ENCODE data around the gene UBA52.
"Not testable (repeated sequence)": the region's sequence is repeated elsewhere in the genome, so short reads cannot be mapped to it uniquely, and the experiment has no call there.

UBA52 gene

GRCh38 chr19:18588611-18589379 lies 17.1 kb downstream of the UBA52 start, which contains the start of gene REX1BD:
TSS of gene REX1BD (plus strand) at chr19:18588798. CDS start at chr19:18588802, 4 bp downstream.
- H3K4me3 ChIP-seq (ENCODE audit: low read length): peak within 1 kb of the TSS; percentile 67
- H3K4me1 ChIP-seq (ENCODE audit: control insufficient read depth, insufficient read depth, low read length): peaks cover 12% of the 10 kb centered on the region
- no peaks in the 10 kb centered on the region for H3K36me3 ChIP-seq (ENCODE audit: control insufficient read depth, insufficient read depth, low read length)
- peaks cover 5% of the 10 kb centered on the region for H3K27me3 ChIP-seq (ENCODE audit: control insufficient read depth, insufficient read depth, low read length)
- H3K9ac ChIP-seq (ENCODE audit: low read length): peak within 1 kb of the TSS; percentile 53
- no peaks in the 10 kb centered on the region for H3K9me3 ChIP-seq (ENCODE audit: control insufficient read depth, low read length)

- peak overlapping the region; percentile 53 for H3K9ac ChIP-seq (ENCODE audit: low read length)
- H3K36me3 ChIP-seq (ENCODE audit: control insufficient read depth, insufficient read depth, low read length): no peaks in the 10 kb centered on the region
- peaks cover 19% of the 10 kb centered on the region for H3K4me1 ChIP-seq (ENCODE audit: control insufficient read depth, insufficient read depth, low read length)
- no peaks in the 10 kb centered on the region for H3K9me3 ChIP-seq (ENCODE audit: control insufficient read depth, low read length)
- H3K4me3 ChIP-seq (ENCODE audit: low read length): peak overlapping the region; percentile 67
- peaks cover 7% of the 10 kb centered on the region for H3K27me3 ChIP-seq (ENCODE audit: control insufficient read depth, insufficient read depth, low read length)
These were observed 18.0 kb downstream of the UBA52 start for GRCh38 chr19:18589380-18590272.

GRCh38 chr19:18590273-18591272 lies 18.9 kb downstream of the UBA52 start:
- no peaks in the 10 kb centered on the region for H3K9me3 ChIP-seq (ENCODE audit: control insufficient read depth, low read length)
- no peak overlapping the region for H3K4me3 ChIP-seq (ENCODE audit: low read length)
- peaks cover 26% of the 10 kb centered on the region for H3K4me1 ChIP-seq (ENCODE audit: control insufficient read depth, insufficient read depth, low read length)
- H3K27me3 ChIP-seq (ENCODE audit: control insufficient read depth, insufficient read depth, low read length): peaks cover 12% of the 10 kb centered on the region
- no peak overlapping the region for H3K9ac ChIP-seq (ENCODE audit: low read length)
- no peaks in the 10 kb centered on the region for H3K36me3 ChIP-seq (ENCODE audit: control insufficient read depth, insufficient read depth, low read length)

- Histone ChIP-seq H3K9me3 (ENCODE audit: control insufficient read depth, low read length) (no peaks in the 10 kb centered on the region), H3K36me3 (ENCODE audit: control insufficient read depth, insufficient read depth, low read length) (no peaks in the 10 kb centered on the region), H3K4me3 (ENCODE audit: low read length) (no peak overlapping the region), H3K9ac (ENCODE audit: low read length) (no peak overlapping the region), H3K27me3 (ENCODE audit: control insufficient read depth, insufficient read depth, low read length) (peaks cover 22% of the 10 kb centered on the region), H3K4me1 (ENCODE audit: control insufficient read depth, insufficient read depth, low read length) (peaks cover 28% of the 10 kb centered on the region)
These were observed 20.2 kb downstream of the UBA52 start for GRCh38 chr19:18591735-18592385.

- Histone ChIP-seq H3K4me1 (ENCODE audit: control insufficient read depth, insufficient read depth, low read length) (peaks cover 30% of the 10 kb centered on the region), H3K27me3 (ENCODE audit: control insufficient read depth, insufficient read depth, low read length) (peaks cover 28% of the 10 kb centered on the region)
- H3K4me3 ChIP-seq (ENCODE audit: low read length); H3K9me3 ChIP-seq (ENCODE audit: control insufficient read depth, low read length); H3K36me3 ChIP-seq (ENCODE audit: control insufficient read depth, insufficient read depth, low read length); H3K9ac ChIP-seq (ENCODE audit: low read length): not testable (repeated sequence)
These were observed 21.1 kb downstream of the UBA52 start for GRCh38 chr19:18592732-18593131.

- Histone ChIP-seq H3K4me1 (ENCODE audit: control insufficient read depth, insufficient read depth, low read length) (peaks cover 30% of the 10 kb centered on the region), H3K9ac (ENCODE audit: low read length) (no peak overlapping the region), H3K4me3 (ENCODE audit: low read length) (no peak overlapping the region), H3K27me3 (ENCODE audit: control insufficient read depth, insufficient read depth, low read length) (peaks cover 36% of the 10 kb centered on the region), H3K36me3 (ENCODE audit: control insufficient read depth, insufficient read depth, low read length) (no peaks in the 10 kb centered on the region), H3K9me3 (ENCODE audit: control insufficient read depth, low read length) (no peaks in the 10 kb centered on the region)
These were observed 21.9 kb downstream of the UBA52 start for GRCh38 chr19:18593367-18594095.

- Histone ChIP-seq H3K4me3 (ENCODE audit: low read length) (peak overlapping the region; percentile 50), H3K9me3 (ENCODE audit: control insufficient read depth, low read length) (no peaks in the 10 kb centered on the region), H3K27me3 (ENCODE audit: control insufficient read depth, insufficient read depth, low read length) (peaks cover 41% of the 10 kb centered on the region), H3K9ac (ENCODE audit: low read length) (peak overlapping the region; percentile 28), H3K4me1 (ENCODE audit: control insufficient read depth, insufficient read depth, low read length) (peaks cover 26% of the 10 kb centered on the region), H3K36me3 (ENCODE audit: control insufficient read depth, insufficient read depth, low read length) (no peaks in the 10 kb centered on the region)
These were observed 22.6 kb downstream of the UBA52 start for GRCh38 chr19:18594096-18594823.

GRCh38 chr19:18594824-18595373 lies 23.2 kb downstream of the UBA52 start:
- Histone ChIP-seq H3K9ac (ENCODE audit: low read length) (peak overlapping the region; percentile 28), H3K4me3 (ENCODE audit: low read length) (peak overlapping the region; percentile 50), H3K4me1 (ENCODE audit: control insufficient read depth, insufficient read depth, low read length) (peaks cover 20% of the 10 kb centered on the region), H3K27me3 (ENCODE audit: control insufficient read depth, insufficient read depth, low read length) (peaks cover 47% of the 10 kb centered on the region), H3K36me3 (ENCODE audit: control insufficient read depth, insufficient read depth, low read length) (no peaks in the 10 kb centered on the region), H3K9me3 (ENCODE audit: control insufficient read depth, low read length) (no peaks in the 10 kb centered on the region)

GRCh38 chr19:18595475-18595874 lies 23.8 kb downstream of the UBA52 start:
- Histone ChIP-seq H3K4me1 (ENCODE audit: control insufficient read depth, insufficient read depth, low read length) (peaks cover 18% of the 10 kb centered on the region), H3K36me3 (ENCODE audit: control insufficient read depth, insufficient read depth, low read length) (no peaks in the 10 kb centered on the region), H3K27me3 (ENCODE audit: control insufficient read depth, insufficient read depth, low read length) (peaks cover 47% of the 10 kb centered on the region), H3K9me3 (ENCODE audit: control insufficient read depth, low read length) (no peaks in the 10 kb centered on the region), H3K9ac (ENCODE audit: low read length) (no peak overlapping the region), H3K4me3 (ENCODE audit: low read length) (no peak overlapping the region)

GRCh38 chr19:18596752-18597157 lies 25.1 kb downstream of the UBA52 start:
- Histone ChIP-seq H3K9me3 (ENCODE audit: control insufficient read depth, low read length) (no peaks in the 10 kb centered on the region), H3K4me3 (ENCODE audit: low read length) (no peak overlapping the region), H3K9ac (ENCODE audit: low read length) (no peak overlapping the region)

More at GRCh38 chr19:18596752-18597157, 25.1 kb downstream of the UBA52 start:
- Histone ChIP-seq H3K4me1 (ENCODE audit: control insufficient read depth, insufficient read depth, low read length) (peaks cover 18% of the 10 kb centered on the region), H3K27me3 (ENCODE audit: control insufficient read depth, insufficient read depth, low read length) (peaks cover 55% of the 10 kb centered on the region), H3K36me3 (ENCODE audit: control insufficient read depth, insufficient read depth, low read length) (no peaks in the 10 kb centered on the region)
